GM12873 (cell line): Measurements from ENCODE around the gene NF1.

ENCODE experiments used
- TF ChIP-seq, protein P1 (sequence below): IDR thresholded peaks from 2 replicates; pipeline ENCODE4 v1.5.1; 2012; ENCODE audit warnings: low read depth, mild to moderate bottlenecking, moderate library complexity, low read length, control low read depth; ENCODE audit not compliant: insufficient read depth; ENCODE audit errors: missing control alignments

The NF1 gene

DNA sequence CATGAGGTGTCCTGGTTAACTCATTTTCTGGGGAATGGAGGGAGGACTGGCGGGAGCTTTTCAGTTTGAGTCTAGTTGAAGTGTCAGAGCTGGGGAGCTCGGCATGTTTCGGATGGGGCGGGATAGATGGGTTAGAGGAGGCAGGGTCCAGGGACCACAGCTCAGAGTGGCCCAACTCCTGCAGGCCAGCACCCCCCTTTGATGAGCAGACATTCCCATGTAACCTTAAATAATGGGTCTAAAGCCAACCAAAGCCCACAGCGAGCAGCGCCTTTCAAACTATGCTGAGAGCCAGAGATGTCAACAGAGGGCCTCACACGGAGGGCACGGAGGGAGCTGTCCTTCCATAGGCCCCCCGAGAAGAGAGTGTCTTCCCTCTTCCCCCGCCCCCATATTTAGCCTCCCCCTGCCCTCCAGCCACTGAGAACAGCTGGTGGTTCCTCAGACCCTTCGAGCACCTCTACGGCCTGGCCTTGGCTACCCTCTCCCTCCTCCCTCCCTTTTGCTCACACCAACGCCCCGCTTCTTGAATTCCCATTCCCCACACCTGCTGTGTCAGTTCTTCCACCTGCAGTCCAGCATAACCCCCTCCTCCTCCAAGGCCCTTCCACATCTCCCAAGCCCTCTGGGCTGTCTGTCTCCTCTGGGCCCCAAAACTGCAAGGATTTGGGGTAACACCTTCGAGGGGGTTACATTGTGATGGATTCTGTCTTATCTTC is 318.5 kb downstream of the NF1 start:
- TF ChIP-seq, protein P1, sequence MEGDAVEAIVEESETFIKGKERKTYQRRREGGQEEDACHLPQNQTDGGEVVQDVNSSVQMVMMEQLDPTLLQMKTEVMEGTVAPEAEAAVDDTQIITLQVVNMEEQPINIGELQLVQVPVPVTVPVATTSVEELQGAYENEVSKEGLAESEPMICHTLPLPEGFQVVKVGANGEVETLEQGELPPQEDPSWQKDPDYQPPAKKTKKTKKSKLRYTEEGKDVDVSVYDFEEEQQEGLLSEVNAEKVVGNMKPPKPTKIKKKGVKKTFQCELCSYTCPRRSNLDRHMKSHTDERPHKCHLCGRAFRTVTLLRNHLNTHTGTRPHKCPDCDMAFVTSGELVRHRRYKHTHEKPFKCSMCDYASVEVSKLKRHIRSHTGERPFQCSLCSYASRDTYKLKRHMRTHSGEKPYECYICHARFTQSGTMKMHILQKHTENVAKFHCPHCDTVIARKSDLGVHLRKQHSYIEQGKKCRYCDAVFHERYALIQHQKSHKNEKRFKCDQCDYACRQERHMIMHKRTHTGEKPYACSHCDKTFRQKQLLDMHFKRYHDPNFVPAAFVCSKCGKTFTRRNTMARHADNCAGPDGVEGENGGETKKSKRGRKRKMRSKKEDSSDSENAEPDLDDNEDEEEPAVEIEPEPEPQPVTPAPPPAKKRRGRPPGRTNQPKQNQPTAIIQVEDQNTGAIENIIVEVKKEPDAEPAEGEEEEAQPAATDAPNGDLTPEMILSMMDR = no peak

DNA sequence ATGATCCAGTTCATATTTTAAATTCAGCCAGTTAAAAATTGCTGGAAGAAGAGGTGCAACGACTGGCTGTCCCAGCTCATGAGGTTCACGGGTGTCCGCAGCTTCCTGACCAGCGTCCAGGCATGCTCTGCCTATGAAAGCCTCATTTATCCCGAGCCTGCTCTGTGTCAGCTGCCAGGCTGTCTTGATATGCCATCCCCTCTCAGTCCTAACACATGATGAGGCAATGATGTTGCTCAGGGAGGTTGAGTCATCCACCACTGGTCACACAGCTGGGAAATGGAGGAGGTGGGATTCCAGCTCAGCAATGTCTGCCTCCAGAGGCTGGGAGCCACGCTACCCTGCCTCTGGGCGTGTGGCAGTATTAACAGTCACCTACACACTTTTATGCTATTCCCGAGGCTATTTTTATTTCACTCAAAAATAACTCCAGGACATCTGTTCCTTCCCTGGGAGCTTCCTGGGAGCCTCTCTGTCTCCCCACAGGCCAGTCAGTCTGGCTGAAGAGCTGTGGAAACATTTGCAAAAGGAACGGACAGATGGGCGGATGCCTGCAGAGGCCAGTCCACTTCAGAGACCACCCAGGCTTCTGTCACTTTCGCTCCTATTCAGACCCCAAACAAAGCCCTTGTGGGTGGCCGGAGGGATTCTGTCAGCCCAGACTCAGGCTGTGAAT is 319.2 kb downstream of the NF1 start:
- TF ChIP-seq, protein P1 = no peak

DNA sequence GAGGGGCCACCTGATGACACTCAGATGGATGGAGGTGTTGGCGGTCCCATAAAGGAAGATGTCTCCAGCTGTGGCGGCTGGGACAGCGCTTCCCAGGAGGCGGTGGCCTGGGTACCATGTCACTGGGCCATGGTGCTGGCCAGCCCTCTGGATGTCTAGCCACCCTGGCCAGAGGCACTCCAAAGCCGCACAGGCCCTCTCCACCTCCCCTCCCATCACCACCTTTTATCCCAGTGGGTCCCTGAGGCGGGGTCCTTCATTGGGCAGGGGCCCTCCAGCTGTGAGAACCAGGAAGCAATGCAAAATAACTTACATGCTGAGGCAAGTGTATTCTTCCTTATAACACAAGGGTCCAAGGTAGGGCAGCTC is 319.8 kb downstream of the NF1 start:
- TF ChIP-seq, protein P1 = no peak

DNA sequence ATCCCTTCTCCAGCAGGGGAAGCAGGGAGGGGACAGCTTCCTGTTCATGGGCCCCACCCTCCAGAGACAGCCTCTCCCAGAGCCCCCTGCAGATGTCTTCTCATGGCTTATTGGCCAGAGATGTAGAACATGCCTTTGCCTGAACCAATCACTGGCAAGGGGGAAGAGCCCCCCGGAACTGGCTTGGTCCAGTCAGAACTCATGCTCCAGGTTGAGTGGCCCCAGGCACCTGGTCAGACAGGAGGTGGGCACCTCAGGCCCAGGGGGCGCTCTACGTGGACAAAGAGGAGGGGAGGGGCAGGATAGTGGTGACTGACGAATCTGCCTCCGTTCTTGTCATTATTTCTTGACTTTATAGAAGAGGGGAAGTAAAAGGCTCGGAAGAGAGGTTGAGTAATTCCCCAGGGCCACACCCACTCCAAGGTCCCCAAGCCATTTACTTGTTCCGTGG is 320.3 kb downstream of the NF1 start:
- TF ChIP-seq, protein P1 = no peak

DNA sequence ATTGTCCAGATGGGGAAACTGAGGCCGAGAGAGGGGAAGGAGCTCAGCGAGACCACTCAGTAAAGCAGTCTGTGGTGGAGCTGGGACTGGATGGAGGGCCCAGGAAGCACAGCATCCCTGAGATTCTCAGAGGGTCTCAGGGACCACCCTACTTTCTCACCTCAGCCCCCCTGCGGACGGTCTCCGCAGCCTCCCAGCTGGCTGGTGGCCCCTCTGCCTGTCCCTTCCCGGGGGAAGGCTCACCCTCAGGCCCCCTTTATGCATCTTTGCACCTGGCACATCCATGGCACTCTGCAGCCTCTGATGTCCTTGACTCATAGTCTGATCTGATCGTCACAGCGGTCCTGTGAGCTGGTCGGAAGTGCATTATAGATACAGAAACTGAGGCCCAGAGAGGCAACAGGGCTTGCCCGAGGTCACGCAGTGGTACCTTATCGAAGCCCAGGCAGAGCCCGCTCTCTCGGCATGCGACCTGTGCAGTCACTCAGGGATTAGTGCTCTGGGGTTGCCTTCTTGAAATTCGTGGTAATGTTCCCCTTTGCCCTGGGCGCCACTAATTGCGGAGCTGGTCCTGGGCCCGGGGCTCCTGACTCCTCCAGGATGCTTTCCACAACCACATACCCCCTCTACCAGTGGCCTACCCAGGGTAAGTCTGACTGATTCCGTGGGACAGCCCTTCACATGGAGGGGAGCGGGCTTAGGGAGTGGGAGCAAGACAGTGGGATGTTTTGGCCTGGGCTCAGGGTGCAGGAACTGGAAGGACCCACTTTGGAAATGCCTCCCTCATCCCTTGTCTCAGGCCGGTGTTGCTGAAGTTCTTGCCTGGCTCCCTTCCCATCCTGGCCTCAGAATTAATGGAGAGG is 321.1 kb downstream of the NF1 start:
- TF ChIP-seq, protein P1 = no peak

DNA sequence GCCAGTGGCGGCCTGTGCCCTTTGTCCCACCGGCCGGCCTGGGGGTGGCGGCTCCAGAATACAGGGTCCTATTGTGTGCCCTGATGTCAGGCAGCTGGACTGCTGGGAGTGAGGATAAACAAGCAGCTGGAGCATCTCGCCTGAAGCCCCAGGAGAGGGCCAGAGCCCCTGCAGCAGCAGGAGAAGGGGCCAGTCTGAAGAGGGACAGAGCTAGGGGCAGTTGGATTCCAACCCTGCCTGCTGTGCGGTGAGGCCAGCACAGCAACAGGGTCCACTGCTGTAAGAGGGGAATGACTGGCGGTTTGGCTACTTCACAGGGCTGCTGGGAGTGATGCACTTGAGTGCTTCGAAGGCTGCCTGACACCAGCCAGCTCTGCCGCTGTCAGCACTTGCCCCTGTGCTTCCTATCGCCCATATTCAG is 321.7 kb downstream of the NF1 start:
- TF ChIP-seq, protein P1 = no peak
